ENCODE results near the gene FRS3.

DNA sequence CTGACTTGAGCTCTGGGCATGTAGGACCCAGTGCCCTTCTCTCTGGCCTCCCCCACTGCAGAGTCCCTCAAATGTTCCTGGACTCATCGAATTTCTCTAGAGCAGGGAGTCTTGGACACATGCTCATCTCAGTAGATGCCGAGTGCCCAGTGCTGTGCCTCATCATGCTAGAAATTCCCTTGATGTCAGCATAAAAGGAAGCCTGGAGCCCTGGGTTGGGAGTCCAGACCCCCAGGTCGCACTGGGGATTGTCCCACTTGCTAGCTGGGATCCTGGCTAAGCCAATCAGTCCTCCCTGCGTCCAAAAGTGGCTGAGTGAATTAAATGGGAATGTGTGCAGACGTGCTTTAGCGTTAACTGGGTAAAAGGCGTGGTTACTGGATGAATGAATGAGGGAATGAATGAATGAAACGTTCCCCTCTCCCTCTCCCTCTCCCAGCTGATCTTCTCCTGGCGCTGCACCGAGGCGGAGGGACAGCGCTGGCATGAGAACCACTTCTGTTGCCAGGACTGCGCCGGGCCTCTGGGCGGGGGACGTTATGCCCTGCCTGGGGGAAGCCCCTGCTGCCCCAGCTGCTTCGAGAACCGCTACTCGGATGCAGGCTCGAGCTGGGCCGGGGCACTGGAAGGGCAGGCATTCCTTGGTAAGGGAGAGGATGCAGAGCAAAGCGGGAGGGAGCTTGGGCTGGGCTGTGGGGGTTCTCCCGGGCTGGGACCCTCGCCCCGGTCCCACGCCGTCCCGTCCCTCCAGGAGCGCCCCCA lies 6.2 kb upstream of the FRS3 start:
- TF ChIP-seq, protein P1, sequence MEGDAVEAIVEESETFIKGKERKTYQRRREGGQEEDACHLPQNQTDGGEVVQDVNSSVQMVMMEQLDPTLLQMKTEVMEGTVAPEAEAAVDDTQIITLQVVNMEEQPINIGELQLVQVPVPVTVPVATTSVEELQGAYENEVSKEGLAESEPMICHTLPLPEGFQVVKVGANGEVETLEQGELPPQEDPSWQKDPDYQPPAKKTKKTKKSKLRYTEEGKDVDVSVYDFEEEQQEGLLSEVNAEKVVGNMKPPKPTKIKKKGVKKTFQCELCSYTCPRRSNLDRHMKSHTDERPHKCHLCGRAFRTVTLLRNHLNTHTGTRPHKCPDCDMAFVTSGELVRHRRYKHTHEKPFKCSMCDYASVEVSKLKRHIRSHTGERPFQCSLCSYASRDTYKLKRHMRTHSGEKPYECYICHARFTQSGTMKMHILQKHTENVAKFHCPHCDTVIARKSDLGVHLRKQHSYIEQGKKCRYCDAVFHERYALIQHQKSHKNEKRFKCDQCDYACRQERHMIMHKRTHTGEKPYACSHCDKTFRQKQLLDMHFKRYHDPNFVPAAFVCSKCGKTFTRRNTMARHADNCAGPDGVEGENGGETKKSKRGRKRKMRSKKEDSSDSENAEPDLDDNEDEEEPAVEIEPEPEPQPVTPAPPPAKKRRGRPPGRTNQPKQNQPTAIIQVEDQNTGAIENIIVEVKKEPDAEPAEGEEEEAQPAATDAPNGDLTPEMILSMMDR (IDR thresholded peaks at IDR 0.05) = no peak
- no peak for TF ChIP-seq POLR2A (IDR thresholded peaks at IDR 0.05)
- no peak for TF ChIP-seq POLR2AphosphoS5 (IDR thresholded peaks at IDR 0.05)
